ENCODE results near the gene KRTAP4-2.

The KRTAP4-2 gene

GRCh38 chr17:41131979-41132378 lies 46.0 kb downstream of the KRTAP4-2 start:
- Histone ChIP-seq H3K9ac (ENCODE audit: low read length) (no peak overlapping the region), H3K4me3 (ENCODE audit: low read length) (no peak overlapping the region), H3K4me1 (ENCODE audit: control insufficient read depth, insufficient read depth, low read length) (no peaks in the 10 kb centered on the region), H3K27me3 (ENCODE audit: control insufficient read depth, insufficient read depth, low read length) (no peaks in the 10 kb centered on the region), H3K36me3 (ENCODE audit: control insufficient read depth, insufficient read depth, low read length) (no peaks in the 10 kb centered on the region), H3K9me3 (ENCODE audit: control insufficient read depth, low read length) (no peaks in the 10 kb centered on the region)

Data from mucosa of stomach (tissue), 1 donor.